GM18507 (cell line): ENCODE measurements around the gene THNSL1.

Source experiments
- DNase-seq: peaks from one replicate; pipeline ENCODE4 v3.0.0; 2011; ENCODE audit warnings: low read depth; ENCODE audit not compliant: insufficient read length; ENCODE audit errors: extremely low spot score
- FAIRE-seq: peaks from 2 replicates; lab custom pipeline; 2011; peaks lifted over from hg19 to GRCh38; lab: Jason Lieb, UNC

THNSL1 gene

DNA sequence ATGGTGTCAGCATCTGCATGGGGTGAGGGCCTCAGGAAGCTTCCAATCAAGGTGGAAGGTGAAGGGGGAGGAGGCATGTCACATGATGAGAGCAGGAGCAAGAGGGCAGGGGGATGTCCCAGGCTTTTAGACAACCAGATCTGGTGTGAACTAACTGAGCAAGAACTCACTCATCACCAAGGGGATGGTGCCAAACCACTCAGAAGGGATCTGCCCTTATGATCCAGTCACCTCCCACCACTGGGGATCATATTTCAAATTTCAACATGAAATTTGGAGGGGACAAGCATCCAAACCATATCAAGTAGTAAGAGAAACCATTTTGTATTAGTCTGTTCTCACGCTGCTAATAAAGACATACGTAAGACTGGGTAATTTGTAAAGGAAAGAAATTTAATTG lies 33.6 kb downstream of the THNSL1 start:
- DNase-seq (no peak), FAIRE-seq (no peak)

DNA sequence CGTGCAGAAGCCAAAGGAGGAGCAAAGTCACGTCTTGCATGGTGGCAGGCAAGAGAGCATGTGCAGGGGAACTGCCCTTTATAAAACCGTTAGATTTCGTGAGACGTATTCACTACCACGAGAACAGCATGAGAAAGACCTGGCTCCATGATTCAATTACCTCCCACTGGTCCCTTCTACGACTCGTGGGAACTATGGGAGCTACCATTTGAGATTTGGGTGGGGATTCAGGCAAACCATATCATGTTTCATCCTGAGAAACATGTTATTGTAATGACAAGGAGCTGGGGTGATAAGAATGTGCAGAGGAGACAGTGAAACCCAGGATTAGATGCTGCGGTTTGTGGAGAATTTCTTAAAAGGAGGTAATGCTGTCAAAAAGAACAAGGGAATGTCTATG lies 34.0 kb downstream of the THNSL1 start:
- no peak for FAIRE-seq

DNA sequence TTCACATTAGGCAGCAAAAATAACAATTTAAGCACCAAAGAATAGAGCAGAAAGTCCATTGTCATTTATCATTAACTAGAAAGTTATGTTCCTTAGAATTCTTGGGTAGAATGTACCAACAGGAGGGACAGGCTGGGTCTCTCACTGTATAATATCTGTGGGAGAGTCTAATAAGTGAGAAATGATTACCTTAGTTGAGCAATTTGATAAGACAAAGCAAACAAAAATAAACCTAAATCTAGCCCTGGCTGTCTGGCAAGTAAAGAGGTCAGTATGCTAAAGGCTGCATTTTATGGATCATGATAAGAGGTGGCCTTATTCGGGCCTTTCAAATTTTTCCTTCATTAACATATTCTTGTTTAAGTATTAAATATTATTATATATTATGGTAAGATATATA lies 35.6 kb downstream of the THNSL1 start:
- FAIRE-seq (no peak), DNase-seq (no peak)

More for the DNA sequence above, 34.0 kb downstream of the THNSL1 start:
- no peak for DNase-seq

DNA sequence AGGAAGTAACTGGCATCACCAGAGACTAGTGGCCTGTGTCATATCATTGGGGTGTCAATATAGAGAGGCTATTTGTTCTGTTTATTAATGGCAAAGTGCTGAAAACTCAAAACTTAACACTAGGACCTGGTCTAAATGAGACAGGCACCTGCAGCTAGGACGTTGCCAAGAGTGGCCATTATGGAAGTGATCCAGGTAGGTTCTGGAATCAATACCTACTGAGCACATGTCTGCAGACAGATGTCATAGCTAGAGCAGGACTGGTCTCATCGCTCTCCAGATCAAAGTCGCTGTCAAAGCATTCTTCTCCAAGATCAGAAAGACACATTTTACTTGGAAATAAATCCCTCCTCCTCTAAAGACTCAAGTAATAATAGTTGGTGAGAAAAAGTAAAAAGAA lies 40.3 kb downstream of the THNSL1 start:
- FAIRE-seq (no peak), DNase-seq (no peak)

DNA sequence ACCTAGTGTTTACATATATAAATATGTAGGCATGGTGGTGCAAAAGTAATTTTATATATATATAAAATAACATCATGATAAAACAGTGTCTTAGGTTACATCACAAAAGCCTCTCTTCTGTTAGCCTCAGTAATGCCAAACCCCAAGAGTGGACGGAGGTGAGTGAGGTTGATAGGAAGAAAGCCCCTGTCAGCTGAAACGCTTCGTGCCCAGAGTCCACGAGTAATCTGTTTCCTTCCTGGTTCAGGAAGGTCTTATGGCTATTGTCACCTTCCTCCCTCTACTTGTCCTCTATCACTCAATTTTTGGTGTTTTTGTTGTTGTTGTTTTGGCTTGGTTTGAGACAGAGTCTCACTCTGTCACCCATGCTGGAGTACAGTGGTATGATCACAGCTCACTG lies 41.5 kb downstream of the THNSL1 start:
- DNase-seq (no peak), FAIRE-seq (no peak)

DNA sequence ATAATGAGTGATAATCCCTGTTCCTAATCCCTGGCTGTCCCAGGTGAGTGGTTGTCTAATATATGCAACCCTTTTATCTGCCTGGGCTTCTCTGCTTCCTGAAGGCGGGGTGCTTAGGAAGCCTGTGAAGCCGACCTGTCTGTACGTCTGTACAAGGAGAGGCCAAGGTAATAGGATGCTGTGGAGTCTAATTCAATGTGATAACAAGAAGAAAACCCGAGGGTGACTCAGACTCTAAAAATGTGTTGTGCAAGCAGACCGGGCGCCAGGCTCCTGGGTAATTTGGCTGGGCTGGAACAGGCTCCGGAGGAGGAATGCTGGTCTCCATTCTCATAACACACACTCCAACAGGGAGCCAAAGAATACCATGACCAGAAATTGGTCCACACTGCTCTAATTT lies 43.6 kb downstream of the THNSL1 start:
- no peak for FAIRE-seq

DNA sequence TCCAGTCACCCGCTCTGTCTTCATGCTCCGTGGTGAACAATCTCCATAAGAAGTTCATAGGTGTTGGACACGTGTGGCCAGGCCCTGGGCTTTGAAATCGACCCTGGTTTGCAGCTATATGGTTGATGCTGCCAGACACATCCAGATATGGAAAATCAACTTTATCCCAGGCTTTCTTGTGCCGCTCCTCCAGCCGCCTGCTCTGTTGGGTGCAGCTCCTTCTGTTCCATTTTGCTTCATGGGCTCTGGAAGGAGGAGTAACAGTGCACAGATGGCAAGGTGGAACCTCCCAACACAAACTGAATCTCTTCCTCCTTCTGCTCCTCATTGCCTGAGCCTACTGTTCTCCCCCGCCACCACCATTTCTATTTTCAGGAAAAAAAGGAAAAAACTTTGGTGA lies 44.7 kb downstream of the THNSL1 start:
- FAIRE-seq (no peak), DNase-seq (no peak)

More for the DNA sequence above, 43.6 kb downstream of the THNSL1 start:
- DNase-seq: no peak

DNA sequence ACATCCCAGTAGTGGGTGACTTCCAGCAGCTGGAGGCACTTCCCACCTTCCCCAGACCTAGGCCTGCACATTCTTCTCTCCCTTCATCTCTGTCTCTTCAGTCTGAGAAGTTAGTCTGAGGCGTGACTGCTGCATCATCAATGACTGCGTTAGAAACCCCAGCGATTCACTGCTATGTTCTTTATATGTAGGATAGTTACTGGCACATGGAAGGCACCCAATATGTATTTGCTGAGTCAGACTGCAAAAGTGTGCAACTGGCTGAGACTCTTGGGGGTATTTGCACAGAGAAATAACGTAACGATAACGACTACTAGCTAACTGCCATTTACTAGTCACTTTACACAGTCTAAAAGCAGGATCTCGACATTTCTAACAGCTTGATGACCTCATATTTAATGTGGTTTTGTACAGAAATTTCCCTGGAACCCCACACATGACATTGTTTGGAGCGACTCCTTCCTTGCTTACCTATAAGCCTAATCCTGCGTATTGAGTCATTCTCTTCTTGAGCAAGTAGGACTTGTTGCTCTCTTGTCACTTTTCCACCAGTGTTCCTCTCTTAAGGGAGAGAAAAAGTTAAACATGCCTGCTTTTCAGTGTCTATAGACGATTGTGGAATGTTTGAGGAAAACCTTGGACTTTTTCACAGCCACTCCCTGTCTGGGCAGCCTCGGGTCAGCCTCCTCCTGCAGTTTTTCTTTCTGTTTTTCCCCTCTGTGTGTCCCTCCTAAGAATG lies 45.5 kb downstream of the THNSL1 start:
- FAIRE-seq: no peak

DNA sequence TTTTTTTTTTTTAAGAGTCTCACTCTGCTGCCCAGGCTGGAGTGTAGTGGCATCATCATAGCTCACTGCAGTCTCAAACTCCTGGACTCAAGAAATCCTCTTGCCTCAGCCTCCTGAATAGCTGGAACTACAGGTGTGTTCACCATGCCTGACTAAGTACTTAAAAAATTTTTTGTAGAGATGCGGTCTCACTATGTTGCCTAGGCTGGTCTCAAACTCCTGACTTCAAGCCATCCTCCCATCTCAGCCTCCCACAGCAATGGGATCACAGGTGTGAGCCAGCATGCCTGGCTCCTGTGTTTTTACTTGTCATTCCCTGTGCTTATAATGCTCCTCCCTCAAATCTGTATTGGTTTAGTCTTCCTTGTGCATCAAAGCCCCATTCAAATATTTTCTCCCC lies 46.7 kb downstream of the THNSL1 start:
- FAIRE-seq (no peak), DNase-seq (no peak)

More for the DNA sequence above, 45.5 kb downstream of the THNSL1 start:
- DNase-seq: no peak

DNA sequence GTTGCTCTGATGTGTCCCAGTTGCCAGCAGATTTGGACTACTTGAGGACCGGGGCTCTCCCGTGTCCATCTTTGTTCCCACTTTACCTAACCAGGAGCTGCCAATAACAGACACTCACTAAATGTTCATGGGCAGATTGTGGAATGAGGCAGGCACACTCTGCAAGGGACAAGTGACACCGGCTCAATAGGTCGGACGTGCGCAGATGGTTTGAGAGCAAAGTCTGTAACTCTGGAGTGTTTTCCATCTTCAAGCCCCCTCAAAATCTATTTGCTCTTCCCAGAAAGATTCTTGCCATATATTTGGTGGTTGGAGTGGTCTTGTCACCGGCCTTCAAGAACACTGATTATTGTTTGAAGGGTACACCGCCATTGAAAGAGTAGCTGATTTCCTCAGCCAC lies 47.2 kb downstream of the THNSL1 start:
- no peak for DNase-seq
- no peak for FAIRE-seq

DNA sequence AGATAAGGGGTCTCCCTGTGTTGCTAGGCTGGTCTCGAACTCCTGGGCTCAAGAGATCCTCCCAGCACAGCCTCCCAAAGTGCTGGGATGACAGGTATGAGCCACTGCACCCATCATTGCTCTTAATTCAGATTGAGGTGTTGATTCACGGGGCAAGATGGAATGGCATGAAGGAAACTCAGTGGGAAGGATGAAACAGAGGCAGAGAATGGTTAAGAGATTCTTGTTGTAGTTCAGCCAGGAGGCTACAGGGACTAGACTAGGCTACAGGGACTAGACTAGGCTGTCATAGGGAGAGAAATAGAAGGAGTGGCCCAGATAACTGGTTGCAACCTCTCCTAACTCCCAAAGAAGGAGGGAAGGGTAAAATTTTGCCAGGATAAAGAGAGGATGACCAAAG lies 48.0 kb downstream of the THNSL1 start:
- DNase-seq (no peak), FAIRE-seq (no peak)

DNA sequence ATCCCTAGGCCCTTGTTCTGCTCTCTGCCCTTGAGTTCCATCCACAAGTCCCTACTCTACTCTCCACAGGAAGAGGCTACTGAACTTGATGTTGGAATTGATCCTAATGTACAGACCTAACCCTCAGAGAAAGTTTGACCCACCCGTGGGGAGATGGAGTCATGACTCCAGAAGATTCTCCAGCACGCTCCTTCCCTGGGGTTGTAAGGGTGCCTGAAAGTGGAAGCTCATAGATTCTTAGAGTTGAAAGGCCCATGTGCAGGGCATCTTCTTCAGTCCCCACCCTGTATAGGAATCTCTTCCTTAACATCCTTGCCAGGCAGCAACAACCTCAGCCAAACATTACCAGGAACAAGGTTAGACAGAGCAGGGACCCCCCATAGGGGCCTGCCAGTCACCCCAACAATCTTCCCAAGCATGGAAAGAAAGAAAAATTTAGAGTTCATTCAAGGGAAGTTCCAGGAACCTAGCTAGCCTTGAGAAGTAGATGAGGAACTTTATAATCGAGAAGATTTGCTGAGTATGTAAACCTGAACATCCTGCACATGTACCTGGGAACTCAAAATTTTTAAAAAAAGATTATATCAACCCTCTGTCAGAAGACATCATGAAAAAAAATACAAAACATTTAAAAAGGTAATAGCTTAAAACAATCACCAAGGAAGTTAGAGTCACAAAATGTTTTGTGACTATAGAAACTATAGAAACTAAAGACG lies 49.5 kb downstream of the THNSL1 start:
- FAIRE-seq (no peak), DNase-seq (no peak)

DNA sequence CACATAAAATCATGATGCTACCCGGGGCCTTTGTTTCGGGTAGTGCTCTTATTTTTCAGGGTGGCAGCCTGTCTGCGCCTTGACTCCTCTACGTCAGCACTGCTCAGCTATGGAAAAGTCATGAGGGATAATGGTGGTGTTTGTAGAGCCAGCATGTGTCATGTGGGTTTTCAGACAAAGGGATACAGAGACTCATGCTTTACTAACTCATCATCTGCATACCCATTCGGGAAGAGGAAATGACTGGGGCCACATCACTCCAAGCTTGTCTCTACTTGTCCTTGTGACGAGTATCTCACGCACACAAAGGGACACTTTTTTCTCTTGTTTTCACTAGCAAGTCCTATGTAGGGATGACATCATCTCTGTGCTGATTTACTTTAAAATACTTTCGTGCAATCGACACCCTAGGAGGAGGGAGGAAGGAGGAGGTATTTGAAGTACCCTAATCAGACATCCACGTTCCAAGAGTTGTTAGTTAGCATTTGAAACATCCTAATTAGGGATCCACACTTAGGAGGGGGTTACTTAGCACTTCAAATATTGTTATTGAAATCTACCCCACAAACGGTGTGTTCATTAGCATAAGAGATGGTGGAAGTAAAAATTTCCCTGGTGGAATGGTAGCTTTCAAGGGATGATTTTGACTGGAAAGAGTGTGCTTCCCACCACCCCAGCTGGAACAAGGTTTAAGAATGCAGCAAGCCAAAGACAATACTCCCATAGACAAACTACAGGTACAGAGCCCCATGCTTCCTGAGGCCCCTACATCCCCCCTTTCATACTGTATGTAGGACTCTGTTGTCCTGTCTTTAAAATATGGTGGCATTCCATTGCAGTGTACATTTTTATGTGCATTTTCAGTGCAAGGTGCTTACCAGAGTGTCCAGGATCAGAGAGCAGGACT lies 52.0 kb downstream of the THNSL1 start:
- FAIRE-seq (no peak), DNase-seq (no peak)

DNA sequence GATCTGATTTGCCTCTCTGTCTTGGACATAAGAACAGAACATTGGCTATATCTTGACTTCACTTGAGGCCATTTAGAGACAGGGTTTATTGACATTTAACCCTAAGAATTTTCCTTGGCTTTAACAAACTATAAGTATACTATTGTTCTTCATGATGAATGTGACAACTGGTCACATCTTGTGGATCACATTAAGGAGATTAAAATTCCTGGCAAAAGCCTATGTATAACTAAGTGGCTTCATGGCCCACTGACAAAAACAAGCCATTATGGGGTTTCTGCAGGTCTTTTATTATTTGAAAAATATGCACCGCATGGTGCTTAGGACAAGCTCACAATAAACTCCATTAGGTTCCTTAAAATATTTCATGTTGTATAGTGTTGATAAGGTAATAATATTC lies 54.8 kb downstream of the THNSL1 start:
- FAIRE-seq: no peak
- DNase-seq: no peak

DNA sequence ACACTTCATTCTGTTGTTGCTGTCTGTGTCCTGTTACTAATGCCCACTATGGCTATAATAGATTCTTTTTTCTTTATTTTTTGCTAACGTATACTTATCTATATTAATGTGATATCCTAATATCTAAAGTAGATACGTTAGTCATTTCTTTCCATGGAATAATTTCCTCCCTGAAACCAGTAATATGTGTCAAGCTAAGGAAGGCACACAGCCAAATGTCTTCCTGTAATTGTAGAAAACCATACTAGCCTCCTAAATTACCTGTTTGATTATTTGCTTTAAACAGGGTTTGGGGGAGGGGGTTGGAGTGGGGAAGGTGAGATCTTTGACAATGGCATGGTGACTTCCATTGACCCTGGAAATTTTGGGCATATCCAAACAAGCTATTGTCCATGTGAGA lies 56.4 kb downstream of the THNSL1 start:
- DNase-seq (no peak), FAIRE-seq (no peak)

DNA sequence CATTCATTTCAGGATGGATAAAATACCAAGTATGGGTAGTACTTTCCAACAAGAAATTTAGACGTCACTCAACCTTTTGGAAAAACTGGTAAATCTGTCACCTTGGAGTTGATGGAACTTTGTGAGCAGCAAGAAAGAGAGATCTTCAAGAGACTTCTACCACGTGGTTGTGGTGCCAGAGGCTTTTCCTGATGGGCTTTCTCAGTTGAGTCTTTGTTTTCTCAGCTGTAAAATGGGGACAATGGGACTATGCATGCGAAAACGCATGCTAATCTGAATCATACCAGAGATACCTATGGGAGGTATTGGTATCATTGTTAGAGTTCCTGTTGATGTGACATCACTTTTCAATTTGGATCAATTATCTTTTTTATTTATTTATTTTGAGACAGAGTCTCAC lies 59.4 kb downstream of the THNSL1 start:
- FAIRE-seq (no peak), DNase-seq (no peak)
